ENCODE data around the gene GP5. TPM values are rescaled to one million over a fixed set of nuclear protein-coding genes. Genes with fewer than 3 reads are reported as not detected.

GP5 gene
- total RNA-seq, 2 donors from 2014 or later, result 0.14 TPM; not detected in 1

DNA sequence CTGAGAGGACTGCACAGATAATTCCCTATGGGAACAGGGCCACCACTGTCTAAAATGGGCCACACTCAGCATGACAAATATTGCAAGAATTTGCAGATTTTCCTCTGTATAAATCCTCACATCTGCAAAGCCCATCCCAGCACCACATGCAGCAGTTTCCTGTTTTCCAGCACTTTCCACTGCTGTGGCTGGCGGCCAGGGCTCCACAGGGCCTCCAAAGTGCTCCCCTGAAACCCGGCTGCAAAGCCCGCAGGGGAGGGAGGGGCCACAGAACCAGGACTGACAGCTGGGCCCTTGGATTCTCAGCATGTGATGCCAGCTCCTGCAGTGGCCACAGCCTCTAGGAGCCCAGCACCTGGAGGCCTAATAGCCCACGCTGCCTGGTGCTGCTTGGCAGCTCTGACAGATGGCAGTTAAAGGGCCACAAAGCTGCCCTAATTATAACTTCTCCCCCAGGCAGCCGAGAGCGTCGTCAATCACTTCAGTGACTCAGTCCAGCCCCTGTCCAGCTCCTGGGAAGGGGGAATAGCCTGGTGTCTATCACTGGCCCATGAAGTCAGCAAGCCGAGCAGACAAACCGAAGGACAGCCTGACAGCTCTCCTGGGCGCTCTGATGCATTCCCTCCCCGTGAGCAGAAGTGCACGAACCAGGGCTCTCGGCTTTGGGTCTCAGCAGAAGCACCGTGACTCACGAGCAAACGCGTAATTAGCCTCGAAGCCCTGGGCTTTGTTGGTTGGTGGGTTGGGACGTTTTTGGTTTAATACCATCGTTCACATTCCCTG is 34.2 kb downstream of the GP5 start:
- Histone ChIP-seq H3K36me3 (no peaks in the 10 kb centered on the region), H3K27ac (no peak overlapping the region), H3K4me1 (ENCODE audit: control insufficient read depth in 1 of 2, low read depth in 2 of 2) (no peaks in the 10 kb centered on the region), H3K27me3 (replicated peaks; ENCODE audit: insufficient read depth) (no peaks in the 10 kb centered on the region), H3K4me3 (no peak overlapping the region), H3K9me3 (no peaks in the 10 kb centered on the region)
- no peak for ATAC-seq (ENCODE audit: insufficient number of reproducible peaks, low FRiP score, low read depth)
- TF ChIP-seq, protein P1, sequence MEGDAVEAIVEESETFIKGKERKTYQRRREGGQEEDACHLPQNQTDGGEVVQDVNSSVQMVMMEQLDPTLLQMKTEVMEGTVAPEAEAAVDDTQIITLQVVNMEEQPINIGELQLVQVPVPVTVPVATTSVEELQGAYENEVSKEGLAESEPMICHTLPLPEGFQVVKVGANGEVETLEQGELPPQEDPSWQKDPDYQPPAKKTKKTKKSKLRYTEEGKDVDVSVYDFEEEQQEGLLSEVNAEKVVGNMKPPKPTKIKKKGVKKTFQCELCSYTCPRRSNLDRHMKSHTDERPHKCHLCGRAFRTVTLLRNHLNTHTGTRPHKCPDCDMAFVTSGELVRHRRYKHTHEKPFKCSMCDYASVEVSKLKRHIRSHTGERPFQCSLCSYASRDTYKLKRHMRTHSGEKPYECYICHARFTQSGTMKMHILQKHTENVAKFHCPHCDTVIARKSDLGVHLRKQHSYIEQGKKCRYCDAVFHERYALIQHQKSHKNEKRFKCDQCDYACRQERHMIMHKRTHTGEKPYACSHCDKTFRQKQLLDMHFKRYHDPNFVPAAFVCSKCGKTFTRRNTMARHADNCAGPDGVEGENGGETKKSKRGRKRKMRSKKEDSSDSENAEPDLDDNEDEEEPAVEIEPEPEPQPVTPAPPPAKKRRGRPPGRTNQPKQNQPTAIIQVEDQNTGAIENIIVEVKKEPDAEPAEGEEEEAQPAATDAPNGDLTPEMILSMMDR (IDR thresholded peaks at IDR 0.05), result no peak
- DNase-seq (ENCODE audit: low spot score), result no peak

DNA sequence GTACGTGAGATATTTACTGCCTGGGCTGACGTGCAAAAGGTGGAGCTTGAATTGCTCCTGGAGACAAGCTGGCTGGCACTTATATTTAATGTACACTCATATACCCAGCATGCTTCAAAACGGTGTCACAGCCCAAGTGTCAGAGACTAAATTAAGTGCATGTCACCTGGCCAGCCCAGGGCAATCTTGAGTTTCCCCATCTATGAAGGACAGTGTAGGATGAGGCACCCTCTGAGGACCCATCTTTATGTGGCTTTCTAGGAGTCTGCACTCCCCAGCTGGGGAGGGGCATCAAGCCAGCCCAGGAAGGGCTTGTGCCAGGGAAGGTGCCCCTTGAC is 34.8 kb downstream of the GP5 start:
- H3K4me3 ChIP-seq, result no peak overlapping the region
- H3K4me1 ChIP-seq (ENCODE audit: control insufficient read depth in 1 of 2, low read depth in 2 of 2), result no peaks in the 10 kb centered on the region
- DNase-seq (ENCODE audit: low spot score) (no peak), ATAC-seq (ENCODE audit: insufficient number of reproducible peaks, low FRiP score, low read depth) (no peak)
- H3K27ac ChIP-seq, result no peak overlapping the region
- TF ChIP-seq, protein P1 (IDR thresholded peaks at IDR 0.05), result no peak
- H3K27me3 ChIP-seq (replicated peaks; ENCODE audit: insufficient read depth), result no peaks in the 10 kb centered on the region
- no peaks in the 10 kb centered on the region for H3K9me3 ChIP-seq
- no peaks in the 10 kb centered on the region for H3K36me3 ChIP-seq

DNA sequence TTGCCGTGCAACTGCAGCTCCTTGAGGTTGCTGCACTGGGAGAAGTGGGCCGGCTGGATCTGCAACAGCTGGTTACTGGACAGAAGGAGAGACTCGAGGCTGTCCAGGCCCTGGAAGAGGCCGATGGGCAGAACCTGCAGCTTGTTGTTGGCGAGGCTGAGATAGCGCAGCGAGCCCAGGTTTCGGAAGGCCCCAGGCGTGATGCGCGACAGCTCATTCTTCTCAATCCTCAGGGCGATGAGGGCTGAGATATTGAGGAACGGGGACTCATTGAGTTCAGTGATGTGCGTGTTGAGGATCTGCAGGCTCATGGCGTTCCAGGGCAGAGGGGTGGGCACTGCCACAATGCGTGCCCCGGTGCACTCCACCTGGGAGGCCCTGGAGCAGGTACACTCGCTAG is 38.5 kb downstream of the GP5 start:
- TF ChIP-seq, protein P1 (IDR thresholded peaks at IDR 0.05), result no peak
- ATAC-seq (ENCODE audit: insufficient number of reproducible peaks, low FRiP score, low read depth), result no peak

DNA sequence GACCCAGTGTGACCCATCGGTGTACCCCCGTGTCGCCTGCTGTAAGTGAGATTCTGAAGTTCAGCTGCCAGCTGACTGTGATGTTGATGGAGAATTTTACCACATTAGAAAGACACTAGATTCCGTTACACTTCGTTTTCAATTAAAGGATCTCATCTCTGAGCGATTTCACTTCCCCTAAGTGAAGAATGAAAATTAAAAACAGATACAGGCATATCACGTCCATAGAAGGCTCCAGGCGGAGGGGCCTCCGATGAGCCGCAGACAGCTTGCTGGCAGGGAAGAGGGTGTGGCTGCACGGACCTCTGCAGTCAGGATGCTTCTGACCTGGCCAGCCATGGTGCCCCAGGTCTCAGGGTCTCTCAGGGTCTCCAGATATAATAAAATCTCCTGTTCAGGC is 41.4 kb downstream of the GP5 start:
- TF ChIP-seq, protein P1 (IDR thresholded peaks at IDR 0.05), result no peak
- Histone ChIP-seq H3K9me3 (no peaks in the 10 kb centered on the region), H3K27ac (no peak overlapping the region), H3K4me3 (no peak overlapping the region), H3K4me1 (ENCODE audit: control insufficient read depth in 1 of 2, low read depth in 2 of 2) (no peaks in the 10 kb centered on the region), H3K36me3 (no peaks in the 10 kb centered on the region), H3K27me3 (replicated peaks; ENCODE audit: insufficient read depth) (no peaks in the 10 kb centered on the region)
- no peak for DNase-seq (ENCODE audit: low spot score)
- ATAC-seq (ENCODE audit: insufficient number of reproducible peaks, low FRiP score, low read depth), result no peak

More for the DNA sequence above, 38.5 kb downstream of the GP5 start:
- Histone ChIP-seq H3K27me3 (replicated peaks; ENCODE audit: insufficient read depth) (no peaks in the 10 kb centered on the region), H3K9me3 (no peaks in the 10 kb centered on the region), H3K27ac (no peak overlapping the region), H3K36me3 (no peaks in the 10 kb centered on the region), H3K4me3 (no peak overlapping the region), H3K4me1 (ENCODE audit: control insufficient read depth in 1 of 2, low read depth in 2 of 2) (no peaks in the 10 kb centered on the region)
- DNase-seq (ENCODE audit: low spot score), result no peak

DNA sequence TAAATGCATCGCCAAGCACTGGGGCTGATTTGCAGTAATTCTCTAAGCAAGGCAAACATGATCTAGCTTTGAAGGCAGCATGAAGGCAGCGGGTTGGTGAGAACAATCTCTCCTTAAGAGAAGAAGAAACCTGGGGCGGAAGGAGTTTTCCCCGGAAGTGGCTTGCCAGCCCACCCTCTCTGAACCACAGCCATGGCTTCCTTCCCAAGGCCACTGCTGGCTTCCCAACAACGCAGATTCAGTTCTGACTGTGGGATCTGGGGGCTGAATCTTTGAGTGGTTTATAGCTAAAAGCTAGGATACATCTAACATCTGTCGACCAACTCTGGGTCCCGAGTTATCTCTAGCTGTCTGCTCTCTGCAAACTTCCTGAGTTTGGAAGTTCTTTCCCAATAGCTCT is 43.7 kb downstream of the GP5 start:
- Histone ChIP-seq H3K4me3 (no peak overlapping the region), H3K27ac (no peak overlapping the region), H3K4me1 (ENCODE audit: control insufficient read depth in 1 of 2, low read depth in 2 of 2) (no peaks in the 10 kb centered on the region), H3K27me3 (replicated peaks; ENCODE audit: insufficient read depth) (no peaks in the 10 kb centered on the region), H3K36me3 (no peaks in the 10 kb centered on the region), H3K9me3 (no peaks in the 10 kb centered on the region)
- ATAC-seq (ENCODE audit: insufficient number of reproducible peaks, low FRiP score, low read depth), result no peak
- no peak for DNase-seq (ENCODE audit: low spot score)
- TF ChIP-seq, protein P1 (IDR thresholded peaks at IDR 0.05), result no peak

Measured in thoracic aorta (tissue), 2 donors.